ENCODE measurements around the gene CBLN3. TPM values are rescaled to one million over a fixed set of nuclear protein-coding genes. Genes with fewer than 3 reads are reported as not detected.

The CBLN3 gene
- total RNA-seq, 1 experiment from 2014 or later, result 1.1 TPM

- no peak overlapping the region for H3K9ac ChIP-seq (ENCODE audit: low read length)
- H3K9me3 ChIP-seq (ENCODE audit: low read length), result no peaks in the 10 kb centered on the region
- DNase-seq, result no peak
- no peak overlapping the region for H3K4me3 ChIP-seq (ENCODE audit: low read length)
- no peak overlapping the region for H3K27ac ChIP-seq (ENCODE audit: low read length)
- no peaks in the 10 kb centered on the region for H3K4me1 ChIP-seq (ENCODE audit: low read length)
- no peaks in the 10 kb centered on the region for H3K27me3 ChIP-seq (ENCODE audit: low read length)
- H2AFZ ChIP-seq (ENCODE audit: low read length), result no peak overlapping the region
- no peak overlapping the region for H3K4me2 ChIP-seq (ENCODE audit: low read depth, low read length, poor library complexity, severe bottlenecking)
- no peaks in the 10 kb centered on the region for H3K9me2 ChIP-seq (replicated peaks; ENCODE audit: insufficient read depth, low read length)
- no peaks in the 10 kb centered on the region for H3K36me3 ChIP-seq (ENCODE audit: insufficient read depth, low read length)
- H4K20me1 ChIP-seq (ENCODE audit: insufficient read depth, low read depth, low read length), result no peaks in the 10 kb centered on the region
- H3K79me2 ChIP-seq (ENCODE audit: low read length), result no peaks in the 10 kb centered on the region
Measured at GRCh38 chr14:24381363-24382063, 48.0 kb downstream of the CBLN3 start.

GRCh38 chr14:24379907-24380730 is 49.3 kb downstream of the CBLN3 start:
- H3K9me2 ChIP-seq (replicated peaks; ENCODE audit: insufficient read depth, low read length), result no peaks in the 10 kb centered on the region

GRCh38 chr14:24378981-24379906 is 50.2 kb downstream of the CBLN3 start:
- no peak overlapping the region for H2AFZ ChIP-seq (ENCODE audit: low read length)
- no peaks in the 10 kb centered on the region for H3K4me1 ChIP-seq (ENCODE audit: low read length)
- no peaks in the 10 kb centered on the region for H3K36me3 ChIP-seq (ENCODE audit: insufficient read depth, low read length)
- no peak overlapping the region for H3K4me3 ChIP-seq (ENCODE audit: low read length)
- H3K27ac ChIP-seq (ENCODE audit: low read length), result no peak overlapping the region
- no peaks in the 10 kb centered on the region for H4K20me1 ChIP-seq (ENCODE audit: insufficient read depth, low read depth, low read length)
- H3K79me2 ChIP-seq (ENCODE audit: low read length), result no peaks in the 10 kb centered on the region
- no peaks in the 10 kb centered on the region for H3K9me2 ChIP-seq (replicated peaks; ENCODE audit: insufficient read depth, low read length)
- no peaks in the 10 kb centered on the region for H3K27me3 ChIP-seq (ENCODE audit: low read length)
- no peak overlapping the region for H3K9ac ChIP-seq (ENCODE audit: low read length)
- H3K9me3 ChIP-seq (ENCODE audit: low read length), result no peaks in the 10 kb centered on the region
- no peak overlapping the region for H3K4me2 ChIP-seq (ENCODE audit: low read depth, low read length, poor library complexity, severe bottlenecking)
- no peak for DNase-seq

More at GRCh38 chr14:24379907-24380730, 49.3 kb downstream of the CBLN3 start:
- Histone ChIP-seq H3K4me2 (ENCODE audit: low read depth, low read length, poor library complexity, severe bottlenecking) (no peak overlapping the region), H3K27me3 (ENCODE audit: low read length) (no peaks in the 10 kb centered on the region), H3K4me1 (ENCODE audit: low read length) (no peaks in the 10 kb centered on the region), H3K79me2 (ENCODE audit: low read length) (no peaks in the 10 kb centered on the region), H3K9me3 (ENCODE audit: low read length) (no peaks in the 10 kb centered on the region), H3K27ac (ENCODE audit: low read length) (no peak overlapping the region), H3K9ac (ENCODE audit: low read length) (no peak overlapping the region), H4K20me1 (ENCODE audit: insufficient read depth, low read depth, low read length) (no peaks in the 10 kb centered on the region), H3K36me3 (ENCODE audit: insufficient read depth, low read length) (no peaks in the 10 kb centered on the region), H3K4me3 (ENCODE audit: low read length) (no peak overlapping the region), H2AFZ (ENCODE audit: low read length) (no peak overlapping the region)
- no peak for DNase-seq

GRCh38 chr14:24378327-24378726 is 51.1 kb downstream of the CBLN3 start:
- Histone ChIP-seq H3K36me3 (ENCODE audit: insufficient read depth, low read length) (no peaks in the 10 kb centered on the region), H3K4me1 (ENCODE audit: low read length) (no peaks in the 10 kb centered on the region), H3K27ac (ENCODE audit: low read length) (no peak overlapping the region), H3K9ac (ENCODE audit: low read length) (no peak overlapping the region), H3K4me2 (ENCODE audit: low read depth, low read length, poor library complexity, severe bottlenecking) (no peak overlapping the region), H2AFZ (ENCODE audit: low read length) (no peak overlapping the region), H3K9me3 (ENCODE audit: low read length) (no peaks in the 10 kb centered on the region), H3K79me2 (ENCODE audit: low read length) (no peaks in the 10 kb centered on the region), H3K27me3 (ENCODE audit: low read length) (no peaks in the 10 kb centered on the region), H4K20me1 (ENCODE audit: insufficient read depth, low read depth, low read length) (no peaks in the 10 kb centered on the region), H3K4me3 (ENCODE audit: low read length) (no peak overlapping the region), H3K9me2 (replicated peaks; ENCODE audit: insufficient read depth, low read length) (no peaks in the 10 kb centered on the region)
- DNase-seq, result no peak

- Histone ChIP-seq H3K9me3 (ENCODE audit: low read length) (no peaks in the 10 kb centered on the region), H4K20me1 (ENCODE audit: insufficient read depth, low read depth, low read length) (no peaks in the 10 kb centered on the region)
Measured at GRCh38 chr14:24377657-24378056, 51.8 kb downstream of the CBLN3 start.

GRCh38 chr14:24377126-24377525 is 52.3 kb downstream of the CBLN3 start:
- no peaks in the 10 kb centered on the region for H3K79me2 ChIP-seq (ENCODE audit: low read length)
- no peaks in the 10 kb centered on the region for H3K9me3 ChIP-seq (ENCODE audit: low read length)
- no peaks in the 10 kb centered on the region for H3K27me3 ChIP-seq (ENCODE audit: low read length)
- no peaks in the 10 kb centered on the region for H3K4me1 ChIP-seq (ENCODE audit: low read length)
- no peak overlapping the region for H2AFZ ChIP-seq (ENCODE audit: low read length)
- H3K4me2 ChIP-seq (ENCODE audit: low read depth, low read length, poor library complexity, severe bottlenecking), result no peak overlapping the region
- no peak for DNase-seq
- no peaks in the 10 kb centered on the region for H3K9me2 ChIP-seq (replicated peaks; ENCODE audit: insufficient read depth, low read length)
- no peak overlapping the region for H3K4me3 ChIP-seq (ENCODE audit: low read length)
- no peak overlapping the region for H3K27ac ChIP-seq (ENCODE audit: low read length)
- no peak overlapping the region for H3K9ac ChIP-seq (ENCODE audit: low read length)
- no peaks in the 10 kb centered on the region for H4K20me1 ChIP-seq (ENCODE audit: insufficient read depth, low read depth, low read length)
- H3K36me3 ChIP-seq (ENCODE audit: insufficient read depth, low read length), result no peaks in the 10 kb centered on the region

More at GRCh38 chr14:24377657-24378056, 51.8 kb downstream of the CBLN3 start:
- Histone ChIP-seq H3K4me3 (ENCODE audit: low read length) (no peak overlapping the region), H3K36me3 (ENCODE audit: insufficient read depth, low read length) (no peaks in the 10 kb centered on the region), H2AFZ (ENCODE audit: low read length) (no peak overlapping the region), H3K27me3 (ENCODE audit: low read length) (no peaks in the 10 kb centered on the region), H3K9ac (ENCODE audit: low read length) (no peak overlapping the region), H3K4me2 (ENCODE audit: low read depth, low read length, poor library complexity, severe bottlenecking) (no peak overlapping the region), H3K9me2 (replicated peaks; ENCODE audit: insufficient read depth, low read length) (no peaks in the 10 kb centered on the region), H3K79me2 (ENCODE audit: low read length) (no peaks in the 10 kb centered on the region), H3K4me1 (ENCODE audit: low read length) (no peaks in the 10 kb centered on the region), H3K27ac (ENCODE audit: low read length) (no peak overlapping the region)
- no peak for DNase-seq
